ENCODE data around the gene GNB1L. TPM values are rescaled to one million over a fixed set of nuclear protein-coding genes. Genes with fewer than 3 reads are reported as not detected.

Gene GNB1L
- total and polyA plus RNA-seq, 2 donors (not counting 1 experiment from before 2014, with no cell fraction given): 6.6 to 12.1 TPM

GRCh38 chr22:19812910-19813309 lies 41.8 kb downstream of the GNB1L start:
- 86% methylated on average over 7 of the region's 11 CpGs for WGBS (ENCODE audit: insufficient coverage)
- POLR2A ChIA-PET: no interaction called here
- no peaks in the 10 kb centered on the region for H3K4me1 Mint-ChIP-seq

More at GRCh38 chr22:19812910-19813309, 41.8 kb downstream of the GNB1L start:
- Histone ChIP-seq H3K4me1 (ENCODE audit: control insufficient read depth in 2 of 2, insufficient read depth in 2 of 2, low read length in 2 of 2) (no peaks in the 10 kb centered on the region), H2AFZ (ENCODE audit: insufficient read depth, low read depth, low read length, poor library complexity, severe bottlenecking) (no peak overlapping the region), H3K36me3 (replicated peaks in 1 of 2; ENCODE audit: control extremely low read depth in 1 of 2, control insufficient read depth in 1 of 2, extremely low read depth in 1 of 2, insufficient read depth in 2 of 2, low read length in 1 of 2) (peaks cover 0 to 6% of the 10 kb centered on the region in 2 experiments), H3K9ac (ENCODE audit: low read length) (no peak overlapping the region), H3K9me3 (ENCODE audit: control extremely low read depth in 1 of 3, control insufficient read depth in 2 of 3, insufficient read depth in 1 of 3, low read length in 2 of 3) (no peaks in the 10 kb centered on the region), H3K27ac (ENCODE audit: low read length in 2 of 2) (no peak overlapping the region), H4K20me1 (ENCODE audit: control insufficient read depth, insufficient read depth, low read length, poor library complexity, severe bottlenecking) (no peaks in the 10 kb centered on the region), H3K4me2 (replicated peaks; ENCODE audit: low read depth, low read length, poor library complexity, severe bottlenecking) (no peak overlapping the region), H3K79me2 (ENCODE audit: control insufficient read depth, insufficient read depth, low read length) (no peaks in the 10 kb centered on the region), H3K27me3 (replicated peaks in 1 of 4; ENCODE audit: control extremely low read depth in 1 of 4, control insufficient read depth in 3 of 4, insufficient read depth in 4 of 4, low read length in 3 of 4) (no peaks in the 10 kb centered on the region), H3K4me3 (ENCODE audit: control extremely low read depth in 1 of 5, extremely low read depth in 1 of 5, insufficient read depth in 1 of 5, low read depth in 2 of 5, low read length in 4 of 5) (no peak overlapping the region)
- Mint-ChIP-seq H3K9me3 (ENCODE audit: insufficient read depth) (no peaks in the 10 kb centered on the region), H3K27me3 (no peaks in the 10 kb centered on the region), H3K27ac (no peak overlapping the region), H3K4me3 (no peak overlapping the region)
- CTCF ChIA-PET: no interaction called here
- intact Hi-C loops (cut with micrococcal nuclease): no loop called here
- DNase-seq (no peak), ATAC-seq (ENCODE audit: low read depth) (no peak)
- TF ChIP-seq CTCF (IDR thresholded peaks at IDR 0.05) (no peak), EZH2 (IDR thresholded peaks at IDR 0.05; ENCODE audit: borderline replicate concordance, insufficient read depth, low read depth, low read length, poor library complexity, severe bottlenecking) (no peak)

Data from B cell (primary cell).